Esophagus (tissue), 2 donors: ENCODE data around the gene LPIN2. TPM values are rescaled to one million over a fixed set of nuclear protein-coding genes. Genes with fewer than 3 reads are reported as not detected.
A peak's percentile ranks its signal among the peaks of the same experiment; 100 is the strongest.

Experiments
- H3K27ac ChIP-seq, 2 donors: one replicate each; pipeline ENCODE4 v1.5.1; 2013; ENCODE audit warnings: low read depth in 2 of 2, mild to moderate bottlenecking in 2 of 2, inconsistent platforms in 1 of 2, low read length in 1 of 2, moderate library complexity in 1 of 2
- H3K27me3 ChIP-seq, 2 donors: one replicate each; pipeline ENCODE4 v1.6.1; 2013; ENCODE audit warnings: low read length in 2 of 2, control low read depth in 1 of 2, mild to moderate bottlenecking in 1 of 2; ENCODE audit not compliant: insufficient read depth in 2 of 2, control insufficient read depth in 1 of 2
- H3K36me3 ChIP-seq, 2 donors: one replicate each; pipeline ENCODE4 v1.6.1; 2013; ENCODE audit warnings: low read length in 1 of 2; ENCODE audit not compliant: control insufficient read depth in 2 of 2, insufficient read depth in 2 of 2
- H3K4me1 ChIP-seq, 2 donors: one replicate each; pipeline ENCODE4 v1.6.1; 2013; ENCODE audit warnings: low read length in 1 of 2; ENCODE audit not compliant: control insufficient read depth in 2 of 2, insufficient read depth in 2 of 2
- H3K4me3 ChIP-seq, 2 donors: one replicate each; pipeline ENCODE4 v1.5.1; 2013; ENCODE audit warnings: low read length in 2 of 2, mild to moderate bottlenecking in 2 of 2, low read depth in 1 of 2, moderate library complexity in 1 of 2
- H3K9me3 ChIP-seq, 2 donors: one replicate each; pipeline ENCODE4 v1.6.1; 2013; ENCODE audit warnings: mild to moderate bottlenecking in 2 of 2, low read depth in 1 of 2, low read length in 1 of 2, moderate library complexity in 1 of 2; ENCODE audit not compliant: control insufficient read depth in 2 of 2, insufficient read depth in 1 of 2
- WGBS, 2 donors: extraction: QIAGEN DNeasy Blood & Tissue Kit; methylation state at CpG; one replicate each; pipeline ENCODE4 v1.1.7; 2013; 5-methylcytosine and 5-hydroxymethylcytosine counted together
- polyA plus RNA-seq, 2 donors: library from polyadenylated mRNA; stranded (reverse); fragments of 200-250 nt; gene quantifications; one replicate each; pipeline ENCODE4 v1.2.3, GENCODE V29; 2013
- donor health status: healthy with polysubstance abuse.
- donor health status: Bipolar disorder and iron deficiency.

Gene LPIN2
- polyA plus RNA-seq, 2 donors, result 6.2 to 10.9 TPM

- Histone ChIP-seq H3K4me1 (peaks cover 0 to 4% of the 10 kb centered on the region in 2 donors), H3K27ac (no peak overlapping the region), H3K9me3 (no peaks in the 10 kb centered on the region), H3K4me3 (no peak overlapping the region), H3K27me3 (no peaks in the 10 kb centered on the region), H3K36me3 (no peaks in the 10 kb centered on the region)
- WGBS, 2 donors, result 79 to 82% methylated on average over 4 of the region's 4 CpGs
These were observed 33.4 kb upstream of the LPIN2 start for GRCh38 chr18:3046216-3046808.

GRCh38 chr18:3044931-3045698 is 32.2 kb upstream of the LPIN2 start:
- no peaks in the 10 kb centered on the region for H3K27me3 ChIP-seq
- H3K9me3 ChIP-seq, result no peaks in the 10 kb centered on the region
- no peak overlapping the region for H3K27ac ChIP-seq
- WGBS, 2 donors, result 35 to 39% methylated on average over 12 of the region's 12 CpGs
- H3K4me3 ChIP-seq, result no peak overlapping the region
- peaks cover 0 to 4% of the 10 kb centered on the region in 2 donors for H3K4me1 ChIP-seq
- H3K36me3 ChIP-seq, result no peaks in the 10 kb centered on the region

GRCh38 chr18:3042379-3042778 is 29.4 kb upstream of the LPIN2 start:
- 81 to 91% methylated on average over 2 of the region's 2 CpGs for WGBS, 2 donors
- no peaks in the 10 kb centered on the region for H3K27me3 ChIP-seq
- peaks cover 0 to 4% of the 10 kb centered on the region in 2 donors for H3K4me1 ChIP-seq
- no peaks in the 10 kb centered on the region for H3K9me3 ChIP-seq
- H3K27ac ChIP-seq, result no peak overlapping the region
- no peak overlapping the region for H3K4me3 ChIP-seq
- H3K36me3 ChIP-seq, result no peaks in the 10 kb centered on the region

GRCh38 chr18:3041843-3042242 is 28.9 kb upstream of the LPIN2 start:
- Histone ChIP-seq H3K36me3 (no peaks in the 10 kb centered on the region), H3K4me1 (peaks cover 0 to 4% of the 10 kb centered on the region in 2 donors), H3K27me3 (no peaks in the 10 kb centered on the region), H3K27ac (no peak overlapping the region), H3K9me3 (no peaks in the 10 kb centered on the region), H3K4me3 (no peak overlapping the region)
- WGBS, 2 donors, result 76 to 78% methylated on average over 5 of the region's 5 CpGs

GRCh38 chr18:3040881-3041280 is 27.9 kb upstream of the LPIN2 start:
- WGBS, 2 donors, result 94 to 96% methylated on average over 8 of the region's 8 CpGs

GRCh38 chr18:3040173-3040572 is 27.2 kb upstream of the LPIN2 start:
- 80 to 82% methylated on average over 2 of the region's 2 CpGs for WGBS, 2 donors
- Histone ChIP-seq H3K4me1 (peaks cover 0 to 4% of the 10 kb centered on the region in 2 donors), H3K27ac (no peak overlapping the region), H3K36me3 (no peaks in the 10 kb centered on the region), H3K27me3 (no peaks in the 10 kb centered on the region), H3K9me3 (no peaks in the 10 kb centered on the region), H3K4me3 (no peak overlapping the region)

More at GRCh38 chr18:3040881-3041280, 27.9 kb upstream of the LPIN2 start:
- H3K4me1 ChIP-seq, result peaks cover 0 to 4% of the 10 kb centered on the region in 2 donors
- H3K4me3 ChIP-seq, result no peak overlapping the region
- H3K9me3 ChIP-seq, result no peaks in the 10 kb centered on the region
- H3K27ac ChIP-seq, result no peak overlapping the region
- no peaks in the 10 kb centered on the region for H3K36me3 ChIP-seq
- no peaks in the 10 kb centered on the region for H3K27me3 ChIP-seq

GRCh38 chr18:3037423-3037915 is 24.5 kb upstream of the LPIN2 start:
- Histone ChIP-seq H3K27me3 (no peaks in the 10 kb centered on the region), H3K36me3 (no peaks in the 10 kb centered on the region), H3K4me3 (no peak overlapping the region), H3K27ac (peak overlapping the region; percentile 29 to 53), H3K4me1 (no peaks in the 10 kb centered on the region), H3K9me3 (no peaks in the 10 kb centered on the region)
- 36 to 41% methylated on average over 4 of the region's 4 CpGs for WGBS, 2 donors

GRCh38 chr18:3036108-3036507 is 23.2 kb upstream of the LPIN2 start:
- H3K4me1 ChIP-seq, result no peaks in the 10 kb centered on the region
- no peaks in the 10 kb centered on the region for H3K9me3 ChIP-seq
- H3K27ac ChIP-seq, result no peak overlapping the region
- no peak overlapping the region for H3K4me3 ChIP-seq
- WGBS, 2 donors, result 58 to 78% methylated on average over 5 of the region's 5 CpGs
- no peaks in the 10 kb centered on the region for H3K36me3 ChIP-seq
- H3K27me3 ChIP-seq, result no peaks in the 10 kb centered on the region

- H3K36me3 ChIP-seq, result no peaks in the 10 kb centered on the region
- H3K4me1 ChIP-seq, result no peaks in the 10 kb centered on the region
- 84 to 88% methylated on average over 5 of the region's 5 CpGs for WGBS, 2 donors
- no peak overlapping the region for H3K4me3 ChIP-seq
- H3K27ac ChIP-seq, result no peak overlapping the region
- H3K9me3 ChIP-seq, result no peaks in the 10 kb centered on the region
- H3K27me3 ChIP-seq, result no peaks in the 10 kb centered on the region
These were observed 22.7 kb upstream of the LPIN2 start for GRCh38 chr18:3035635-3036034.
